NCI-H2196 treated with DMSO at 0.1 percent for 48 hours (cell line): ENCODE data around the gene IFIH1.

Experiments used
- DNase-seq: peaks from one replicate; lab custom pipeline; 2025; ENCODE audit not compliant: unreplicated experiment; lab: John Stamatoyannopoulos, UW

IFIH1 gene

GRCh38 chr2:162258686-162259085, 59.8 kb downstream of the IFIH1 start:
- DNase-seq: no peak

- DNase-seq: no peak
These were observed 60.3 kb downstream of the IFIH1 start for GRCh38 chr2:162258169-162258568.

- no peak for DNase-seq
These were observed 61.1 kb downstream of the IFIH1 start for GRCh38 chr2:162257425-162257824.

- DNase-seq: no peak
These were observed 61.9 kb downstream of the IFIH1 start for GRCh38 chr2:162256591-162256991.

- DNase-seq: no peak
These were observed 64.1 kb downstream of the IFIH1 start for GRCh38 chr2:162254236-162254871.

- no peak for DNase-seq
These were observed 65.0 kb downstream of the IFIH1 start for GRCh38 chr2:162253435-162253834.

GRCh38 chr2:162252153-162252552, 66.3 kb downstream of the IFIH1 start:
- DNase-seq: no peak

GRCh38 chr2:162245781-162246180, 72.7 kb downstream of the IFIH1 start:
- no peak for DNase-seq

GRCh38 chr2:162245061-162245460, 73.4 kb downstream of the IFIH1 start:
- no peak for DNase-seq

GRCh38 chr2:162244541-162245031, 73.9 kb downstream of the IFIH1 start:
- no peak for DNase-seq

- DNase-seq: no peak
These were observed 74.8 kb downstream of the IFIH1 start for GRCh38 chr2:162243715-162244114.

- DNase-seq: no peak
These were observed 75.2 kb downstream of the IFIH1 start, which contains the start of gene FAP for GRCh38 chr2:162243294-162243693. TSS of gene FAP (minus strand) at chr2:162243445. CDS start at chr2:162243327, 118 bp downstream.

GRCh38 chr2:162242586-162243280, 75.8 kb downstream of the IFIH1 start:
- DNase-seq: no peak

GRCh38 chr2:162241571-162241970, 76.9 kb downstream of the IFIH1 start:
- DNase-seq: no peak

GRCh38 chr2:162234620-162235462, 83.6 kb downstream of the IFIH1 start:
- no peak for DNase-seq

- no peak for DNase-seq
These were observed 85.3 kb downstream of the IFIH1 start for GRCh38 chr2:162233197-162233596.

GRCh38 chr2:162232671-162233070, 85.8 kb downstream of the IFIH1 start:
- DNase-seq: no peak

GRCh38 chr2:162232027-162232426, 86.5 kb downstream of the IFIH1 start:
- DNase-seq: no peak

GRCh38 chr2:162230761-162231160, 87.7 kb downstream of the IFIH1 start:
- no peak for DNase-seq

- no peak for DNase-seq
These were observed 91.6 kb downstream of the IFIH1 start for GRCh38 chr2:162226836-162227235.

GRCh38 chr2:162221064-162221463, 97.4 kb downstream of the IFIH1 start:
- DNase-seq: no peak

GRCh38 chr2:162220368-162220767, 98.1 kb downstream of the IFIH1 start:
- no peak for DNase-seq
